CD4-positive, alpha-beta T cell treated with Interferon gamma for 1 hour (primary cell): ENCODE data around the gene CYP2A6.

Experiments used
- DNase-seq: peaks from one replicate; pipeline ENCODE4 v3.0.0-alpha.2; 2020

The CYP2A6 gene

GRCh38 chr19:40801426-40802299 lies 48.6 kb downstream of the CYP2A6 start:
- no peak for DNase-seq

- no peak for DNase-seq
These were observed 49.3 kb downstream of the CYP2A6 start for GRCh38 chr19:40800997-40801377.

GRCh38 chr19:40800339-40800996 lies 49.8 kb downstream of the CYP2A6 start:
- DNase-seq = no peak

GRCh38 chr19:40799558-40800338 lies 50.5 kb downstream of the CYP2A6 start:
- DNase-seq = no peak

- peak; percentile 100 for DNase-seq
These were observed 51.3 kb downstream of the CYP2A6 start, which contains the start of gene EGLN2 for GRCh38 chr19:40798683-40799557. Gene EGLN2, plus strand, starts transcription at chr19:40799191. Its CDS starts 1,382 bp downstream, at chr19:40800573.

GRCh38 chr19:40797963-40798682 lies 52.1 kb downstream of the CYP2A6 start:
- DNase-seq = peak; percentile 79

GRCh38 chr19:40797166-40797962 lies 52.9 kb downstream of the CYP2A6 start:
- no peak for DNase-seq
